HTERT RPE-1 (cell line): ENCODE data around the gene LGALS3.
"Not testable (repeated sequence)": the region's sequence is repeated elsewhere in the genome, so short reads cannot be mapped to it uniquely, and the experiment has no call there.

Source experiments
- in situ Hi-C: fragments of 300-500 bp; cut with MboI; formaldehyde crosslinking; loops from 4 replicates; pipeline ENCODE4 v1.14.3; 2020; ENCODE audit warnings: low sequenced_read_pairs

The LGALS3 gene

GRCh38 chr14:55129086-55129427 lies at the start of gene LGALS3:
LGALS3 (plus strand) TSS chr14:55129252; CDS start chr14:55137374, 8,122 bp downstream.
- in situ Hi-C loops: no loop called here

- in situ Hi-C loops: not testable (repeated sequence)
These were observed 49.1 kb upstream of the LGALS3 start for GRCh38 chr14:55079961-55080360.

- in situ Hi-C loops: no loop called here
These were observed 44.5 kb upstream of the LGALS3 start for GRCh38 chr14:55084401-55085059.

- in situ Hi-C loops: no loop called here
These were observed 43.9 kb upstream of the LGALS3 start for GRCh38 chr14:55085060-55085660.

- in situ Hi-C loops: no loop called here
These were observed 42.1 kb upstream of the LGALS3 start for GRCh38 chr14:55086938-55087337.

GRCh38 chr14:55088356-55088755 lies 40.7 kb upstream of the LGALS3 start:
- in situ Hi-C loops: no loop called here

GRCh38 chr14:55092341-55092740 lies 36.7 kb upstream of the LGALS3 start:
- in situ Hi-C loops: no loop called here

- in situ Hi-C loops: no loop called here
These were observed 34.5 kb upstream of the LGALS3 start for GRCh38 chr14:55094292-55095157.

GRCh38 chr14:55097881-55098560 lies 31.0 kb upstream of the LGALS3 start:
- in situ Hi-C loops: no loop called here

GRCh38 chr14:55098561-55098898 lies 30.5 kb upstream of the LGALS3 start:
- in situ Hi-C loops: no loop called here

- in situ Hi-C loops: no loop called here
These were observed 29.3 kb upstream of the LGALS3 start for GRCh38 chr14:55099756-55100155.

- in situ Hi-C loops: no loop called here
These were observed 27.4 kb upstream of the LGALS3 start for GRCh38 chr14:55101698-55102097.

- in situ Hi-C loops: no loop called here
These were observed 26.9 kb upstream of the LGALS3 start for GRCh38 chr14:55102141-55102621.

GRCh38 chr14:55103005-55103640 lies 25.9 kb upstream of the LGALS3 start:
- in situ Hi-C loops: no loop called here

GRCh38 chr14:55103971-55104954 lies 24.8 kb upstream of the LGALS3 start:
- in situ Hi-C loops: no loop called here

GRCh38 chr14:55105991-55106390 lies 23.1 kb upstream of the LGALS3 start:
- in situ Hi-C loops: no loop called here

GRCh38 chr14:55107766-55108554 lies 21.1 kb upstream of the LGALS3 start:
- in situ Hi-C loops: no loop called here

- in situ Hi-C loops: no loop called here
These were observed 19.2 kb upstream of the LGALS3 start for GRCh38 chr14:55109836-55110235.
